Measurements from ENCODE around the gene ZBTB16.

DNA sequence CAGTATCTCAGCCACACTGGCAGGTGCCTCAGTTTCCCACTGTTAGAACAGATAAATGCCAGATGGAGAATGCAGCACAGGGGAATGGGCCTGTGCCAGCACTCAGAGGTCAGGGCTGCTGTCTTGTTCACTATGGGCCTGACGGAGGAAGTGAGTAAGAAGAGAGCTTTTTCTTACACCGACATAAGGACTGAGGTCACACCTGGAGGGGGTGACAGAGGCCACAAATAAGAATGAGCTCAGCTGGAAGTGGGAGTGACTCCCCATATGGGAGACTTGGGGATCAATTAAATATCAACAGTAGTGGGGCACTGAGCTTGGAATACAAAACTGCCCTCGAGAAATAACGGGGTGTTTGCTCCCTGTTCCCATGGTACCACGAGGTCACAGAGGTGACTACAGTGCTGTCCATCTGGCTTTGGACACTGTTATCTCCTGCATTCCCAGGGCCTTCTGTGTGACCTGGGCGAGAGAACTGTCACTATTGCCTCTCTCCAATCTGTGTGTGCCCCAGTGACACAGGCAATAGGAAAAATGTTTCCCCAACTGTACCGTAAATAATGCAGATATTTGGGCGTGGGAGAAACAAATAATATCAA is 142.6 kb downstream of the ZBTB16 start:
- TF ChIP-seq, protein P1, sequence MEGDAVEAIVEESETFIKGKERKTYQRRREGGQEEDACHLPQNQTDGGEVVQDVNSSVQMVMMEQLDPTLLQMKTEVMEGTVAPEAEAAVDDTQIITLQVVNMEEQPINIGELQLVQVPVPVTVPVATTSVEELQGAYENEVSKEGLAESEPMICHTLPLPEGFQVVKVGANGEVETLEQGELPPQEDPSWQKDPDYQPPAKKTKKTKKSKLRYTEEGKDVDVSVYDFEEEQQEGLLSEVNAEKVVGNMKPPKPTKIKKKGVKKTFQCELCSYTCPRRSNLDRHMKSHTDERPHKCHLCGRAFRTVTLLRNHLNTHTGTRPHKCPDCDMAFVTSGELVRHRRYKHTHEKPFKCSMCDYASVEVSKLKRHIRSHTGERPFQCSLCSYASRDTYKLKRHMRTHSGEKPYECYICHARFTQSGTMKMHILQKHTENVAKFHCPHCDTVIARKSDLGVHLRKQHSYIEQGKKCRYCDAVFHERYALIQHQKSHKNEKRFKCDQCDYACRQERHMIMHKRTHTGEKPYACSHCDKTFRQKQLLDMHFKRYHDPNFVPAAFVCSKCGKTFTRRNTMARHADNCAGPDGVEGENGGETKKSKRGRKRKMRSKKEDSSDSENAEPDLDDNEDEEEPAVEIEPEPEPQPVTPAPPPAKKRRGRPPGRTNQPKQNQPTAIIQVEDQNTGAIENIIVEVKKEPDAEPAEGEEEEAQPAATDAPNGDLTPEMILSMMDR (IDR thresholded peaks at IDR 0.05), result no peak
- TF ChIP-seq POLR2A (IDR thresholded peaks at IDR 0.05), result no peak

All from heart left ventricle (tissue), 13 donors.